HG03097 (cell line): ENCODE measurements around the gene CDC42EP5.
A peak's percentile ranks its signal among the peaks of the same experiment; 100 is the strongest.

ENCODE experiments used
- ATAC-seq: cut with Tn5 transposase; IDR thresholded peaks from one replicate; pipeline ENCODE4 v1.9.1; 2021; ENCODE audit not compliant: unreplicated experiment, low FRiP score

CDC42EP5 gene

DNA sequence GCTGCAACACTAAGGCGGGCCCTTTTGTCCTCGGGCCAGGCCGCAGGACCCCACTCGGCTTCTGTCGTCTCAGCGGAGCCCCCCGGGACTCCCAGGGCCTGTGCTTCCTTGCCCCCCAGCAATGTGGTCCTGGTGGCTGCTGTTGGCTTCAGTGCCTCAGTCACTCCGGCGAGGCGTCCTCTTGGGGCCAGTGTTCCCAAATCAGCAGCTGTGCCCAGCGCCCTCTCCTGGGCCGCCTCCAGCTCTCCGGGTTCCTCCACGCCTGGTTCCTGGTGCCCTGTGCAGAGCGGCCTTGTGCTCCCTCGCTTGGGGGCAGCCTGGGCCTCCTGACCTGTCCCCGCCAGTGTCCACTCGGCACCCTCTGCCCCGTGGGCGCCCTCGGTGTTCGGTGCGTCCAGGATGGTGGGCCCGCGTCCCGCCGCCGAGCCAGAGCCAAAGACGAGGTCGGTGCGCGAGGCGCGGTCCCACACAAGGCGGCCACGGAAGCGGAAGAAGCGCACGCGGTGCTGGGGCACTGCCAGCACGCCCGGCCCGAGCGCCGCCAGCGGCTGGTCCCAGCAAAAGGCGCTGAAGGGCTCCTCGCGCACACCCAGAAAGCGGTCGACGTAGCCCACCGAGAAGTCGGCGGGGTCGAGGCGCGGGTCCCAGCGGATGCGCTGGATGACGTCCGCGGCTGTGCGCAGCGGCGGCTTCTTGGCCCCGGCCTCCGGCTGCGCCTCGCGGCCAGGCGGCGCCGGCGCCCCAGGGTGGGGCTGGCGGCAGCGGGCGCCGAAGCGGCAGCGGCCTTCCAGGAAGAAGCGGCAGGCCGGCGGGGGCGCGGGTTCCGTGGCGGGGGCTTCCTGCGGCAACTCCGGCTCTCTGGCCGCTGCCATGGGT is 10.2 kb downstream of the CDC42EP5 start:
- peak; percentile 15 for ATAC-seq

DNA sequence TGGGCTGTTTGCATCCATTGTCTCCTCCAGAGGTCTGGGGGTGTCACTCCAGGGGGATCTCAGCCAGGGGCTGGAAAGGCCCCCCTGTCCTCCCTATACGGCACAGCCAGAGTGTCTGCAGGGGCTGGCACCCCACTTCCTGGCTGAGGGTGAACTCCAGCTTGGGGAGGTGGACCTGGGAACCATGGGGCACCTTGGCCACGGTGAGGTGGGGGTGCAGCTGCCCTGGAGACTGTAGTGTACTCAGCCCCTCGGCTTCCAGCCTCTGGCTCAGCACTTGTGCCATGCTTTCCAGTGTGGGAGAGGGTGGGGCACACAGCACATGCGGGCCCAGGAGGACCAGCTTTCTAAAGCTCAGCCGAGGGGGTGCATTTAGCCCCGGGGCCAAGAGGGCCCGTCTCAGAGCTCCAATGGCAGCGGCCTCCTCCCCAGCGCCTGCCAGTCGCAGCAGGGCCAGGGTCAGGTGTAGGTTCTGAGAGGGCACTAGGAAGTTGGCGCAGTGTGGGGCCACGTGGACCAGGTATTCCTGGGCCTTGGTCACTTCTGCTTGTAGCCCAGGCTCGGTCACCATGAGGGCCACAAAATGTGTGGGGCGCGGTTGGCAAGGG is 10.9 kb downstream of the CDC42EP5 start:
- ATAC-seq, result no peak

DNA sequence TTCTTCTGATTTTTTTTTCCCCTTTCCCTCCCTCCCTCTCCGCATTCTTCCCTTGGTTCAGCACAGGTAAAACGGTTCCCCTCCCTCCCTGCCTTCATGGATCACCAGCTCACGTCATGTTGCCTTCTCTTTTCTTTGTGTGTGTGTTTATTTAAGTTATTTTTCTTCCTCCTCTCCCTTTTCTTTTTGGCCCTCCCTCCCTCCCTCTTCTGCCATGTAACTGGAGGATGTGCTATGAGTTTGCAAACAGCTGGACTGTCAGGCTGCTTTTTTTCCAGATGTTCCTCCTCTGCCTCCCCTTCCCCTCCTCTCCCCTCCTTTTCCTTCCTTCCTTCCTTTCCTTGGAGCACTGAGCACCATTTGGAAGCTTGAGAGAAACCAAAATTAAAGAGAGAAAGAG is 11.5 kb downstream of the CDC42EP5 start:
- ATAC-seq, result no peak

DNA sequence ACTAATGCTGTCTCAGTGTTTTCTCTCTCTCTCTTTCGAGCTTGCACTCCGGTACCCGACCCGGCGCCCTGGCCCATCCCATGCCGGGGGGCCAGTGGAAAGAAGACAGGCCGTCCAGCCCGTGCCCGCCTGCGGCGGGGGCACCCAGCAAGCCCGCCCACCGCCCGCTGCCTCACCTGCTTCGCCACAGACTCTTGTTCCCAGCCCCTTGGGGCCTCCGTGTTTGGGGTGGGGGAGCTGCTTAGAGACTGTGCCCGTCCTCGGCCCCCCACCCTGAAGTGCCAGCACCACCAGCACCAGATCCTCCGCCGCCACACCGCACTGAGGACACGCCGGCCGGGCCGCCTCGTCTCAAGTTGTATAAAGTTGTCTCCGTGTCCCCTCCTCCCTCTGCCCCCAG is 11.9 kb downstream of the CDC42EP5 start:
- no peak for ATAC-seq

DNA sequence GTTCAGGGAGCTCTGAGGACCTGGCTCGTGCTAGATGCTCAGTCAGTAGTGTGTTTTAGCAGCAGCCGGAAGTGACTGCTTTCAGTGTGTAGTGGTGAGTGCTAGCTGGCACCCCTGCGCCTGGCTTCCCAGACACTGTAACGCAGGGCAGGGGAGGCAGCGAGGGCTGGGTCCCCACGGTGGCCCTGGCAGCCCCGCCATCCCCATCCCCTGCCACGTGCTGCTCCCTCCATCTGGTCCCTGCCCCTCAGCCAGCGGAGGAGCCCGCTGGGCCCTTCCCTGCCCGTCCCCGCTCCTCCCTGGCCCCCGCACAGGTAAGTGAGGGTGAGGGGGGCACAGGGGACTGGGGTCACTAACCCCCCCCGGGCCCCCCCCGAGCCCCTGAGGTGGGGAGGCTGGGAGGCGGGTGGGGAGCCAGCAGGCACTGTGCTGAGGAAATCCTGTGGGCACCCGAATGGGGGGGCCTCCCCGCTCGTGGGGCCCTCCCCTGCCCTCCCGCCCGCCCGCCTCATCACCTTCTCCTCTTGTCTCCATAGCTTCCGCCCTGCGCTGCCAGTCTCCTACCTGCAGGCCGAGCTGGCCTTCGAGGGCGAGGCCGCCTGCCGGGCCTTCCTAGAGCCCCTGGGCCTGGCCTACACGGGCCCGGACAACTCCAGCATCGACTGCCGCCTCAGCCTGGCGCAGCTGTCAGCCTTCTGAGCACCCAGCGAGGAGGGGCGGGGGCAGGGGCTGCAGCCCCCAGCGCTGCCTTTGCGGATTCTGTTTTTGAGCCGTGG is 12.7 kb downstream of the CDC42EP5 start:
- ATAC-seq, result no peak

DNA sequence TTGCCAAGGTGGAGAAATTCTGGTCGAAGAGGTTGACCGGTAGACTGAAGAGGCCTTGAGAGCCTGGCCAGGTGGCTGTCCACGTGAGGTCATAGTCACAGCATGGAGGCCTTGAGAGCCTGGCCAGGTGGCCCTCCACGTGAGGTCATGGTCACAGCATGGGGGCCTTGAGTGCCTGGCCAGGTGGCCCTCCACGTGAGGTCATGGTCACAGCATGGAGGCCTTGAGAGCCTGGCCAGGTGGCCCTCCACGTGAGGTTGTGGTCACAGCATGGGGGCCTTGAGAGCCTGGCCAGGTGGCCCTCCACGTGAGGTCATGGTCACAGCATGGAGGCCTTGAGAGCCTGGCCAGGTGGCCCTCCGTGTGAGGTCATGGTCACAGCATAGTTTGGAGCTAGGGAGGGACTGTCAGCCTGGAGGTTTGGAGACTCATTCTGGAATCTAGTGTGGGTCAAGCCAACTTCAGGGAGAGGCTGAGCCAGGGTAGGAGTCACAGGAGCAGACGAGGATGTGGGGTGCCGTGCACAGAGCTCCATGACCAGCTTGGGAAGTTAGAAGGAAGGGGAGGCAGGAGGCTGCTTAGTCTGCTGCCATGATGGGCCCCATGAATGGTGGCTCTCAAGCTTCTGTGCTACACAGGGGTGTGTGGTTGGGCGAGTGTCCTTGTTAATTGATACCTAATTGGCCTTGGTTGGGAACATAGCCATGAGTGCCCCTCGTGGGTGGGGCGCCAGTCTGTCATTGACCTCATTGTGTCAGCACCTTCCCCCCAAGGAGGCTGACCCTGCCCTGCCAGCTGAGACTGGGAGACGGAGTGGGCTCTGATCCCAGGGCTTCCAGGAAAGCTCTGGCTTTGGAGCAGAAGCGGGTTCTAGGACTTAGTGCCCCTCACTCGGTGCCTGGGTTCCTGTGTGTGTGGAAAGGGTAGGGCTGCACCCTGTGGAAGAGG is 13.5 kb downstream of the CDC42EP5 start:
- ATAC-seq, result no peak

DNA sequence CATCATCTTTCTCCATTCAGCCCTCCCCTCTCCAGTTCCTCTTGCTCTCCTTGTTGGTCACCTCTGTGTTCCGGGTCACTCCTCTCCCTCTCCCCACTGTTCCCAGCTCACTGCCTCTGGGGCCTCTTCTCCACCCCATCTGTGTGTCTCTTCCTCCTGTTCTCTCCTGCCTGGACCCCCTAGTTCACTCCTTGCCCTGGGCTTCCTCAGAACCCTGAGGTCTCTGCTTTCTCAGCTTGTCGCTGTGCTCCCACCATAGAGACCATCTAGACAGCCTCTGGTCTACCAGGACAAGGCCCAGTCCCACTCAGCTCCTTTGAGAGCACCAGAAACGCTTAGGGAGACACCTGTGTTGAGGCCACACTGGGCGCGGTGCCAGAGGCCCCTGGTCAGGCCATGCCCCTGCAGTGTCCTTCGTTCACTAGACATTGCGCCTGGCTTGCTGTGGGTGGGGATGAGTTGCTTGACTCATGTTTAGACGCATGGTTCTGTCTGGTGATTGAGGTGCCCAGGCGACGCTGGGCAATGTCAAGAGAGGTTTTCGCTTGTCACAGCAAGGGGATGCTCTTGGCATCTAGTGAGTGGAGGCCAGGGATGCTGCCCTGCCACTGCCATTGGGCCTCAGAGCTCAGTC is 14.3 kb downstream of the CDC42EP5 start:
- ATAC-seq, result no peak

DNA sequence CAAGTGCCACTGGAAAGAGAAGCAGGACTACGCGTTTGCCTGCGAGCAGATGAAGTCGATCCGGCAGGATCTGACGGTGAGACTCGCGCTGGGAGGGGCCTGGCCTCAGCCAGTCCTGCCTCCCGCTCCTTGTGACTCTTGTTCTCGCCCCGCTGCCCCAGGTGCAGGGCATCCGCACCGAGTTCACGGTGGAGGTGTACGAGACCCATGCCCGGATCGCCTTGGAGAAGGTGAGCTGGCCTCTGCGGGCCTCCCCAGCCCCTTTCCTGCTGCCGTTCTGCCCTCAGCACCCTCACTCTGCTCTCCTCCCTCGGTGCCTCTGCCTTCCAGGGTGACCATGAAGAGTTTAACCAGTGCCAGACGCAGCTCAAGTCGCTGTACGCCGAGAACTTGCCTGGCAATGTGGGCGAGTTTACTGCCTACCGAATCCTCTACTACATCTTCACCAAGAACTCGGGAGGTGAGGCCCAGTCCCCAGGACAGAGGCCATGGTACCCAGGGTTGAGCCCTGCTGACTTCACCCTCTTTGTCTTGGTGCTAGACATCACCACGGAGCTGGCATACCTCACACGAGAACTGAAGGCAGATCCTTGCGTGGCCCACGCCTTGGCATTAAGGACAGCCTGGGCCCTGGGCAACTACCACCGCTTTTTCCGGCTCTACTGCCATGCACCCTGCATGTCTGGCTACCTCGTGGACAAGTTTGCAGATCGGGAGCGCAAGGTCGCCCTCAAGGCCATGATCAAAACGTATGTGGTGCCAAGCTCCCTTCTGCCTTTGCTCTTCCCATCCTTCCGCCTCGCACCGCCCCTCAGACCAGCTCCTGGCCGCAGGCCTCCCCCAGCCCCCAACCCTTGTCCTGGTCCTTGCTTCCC is 15.1 kb downstream of the CDC42EP5 start:
- no peak for ATAC-seq

DNA sequence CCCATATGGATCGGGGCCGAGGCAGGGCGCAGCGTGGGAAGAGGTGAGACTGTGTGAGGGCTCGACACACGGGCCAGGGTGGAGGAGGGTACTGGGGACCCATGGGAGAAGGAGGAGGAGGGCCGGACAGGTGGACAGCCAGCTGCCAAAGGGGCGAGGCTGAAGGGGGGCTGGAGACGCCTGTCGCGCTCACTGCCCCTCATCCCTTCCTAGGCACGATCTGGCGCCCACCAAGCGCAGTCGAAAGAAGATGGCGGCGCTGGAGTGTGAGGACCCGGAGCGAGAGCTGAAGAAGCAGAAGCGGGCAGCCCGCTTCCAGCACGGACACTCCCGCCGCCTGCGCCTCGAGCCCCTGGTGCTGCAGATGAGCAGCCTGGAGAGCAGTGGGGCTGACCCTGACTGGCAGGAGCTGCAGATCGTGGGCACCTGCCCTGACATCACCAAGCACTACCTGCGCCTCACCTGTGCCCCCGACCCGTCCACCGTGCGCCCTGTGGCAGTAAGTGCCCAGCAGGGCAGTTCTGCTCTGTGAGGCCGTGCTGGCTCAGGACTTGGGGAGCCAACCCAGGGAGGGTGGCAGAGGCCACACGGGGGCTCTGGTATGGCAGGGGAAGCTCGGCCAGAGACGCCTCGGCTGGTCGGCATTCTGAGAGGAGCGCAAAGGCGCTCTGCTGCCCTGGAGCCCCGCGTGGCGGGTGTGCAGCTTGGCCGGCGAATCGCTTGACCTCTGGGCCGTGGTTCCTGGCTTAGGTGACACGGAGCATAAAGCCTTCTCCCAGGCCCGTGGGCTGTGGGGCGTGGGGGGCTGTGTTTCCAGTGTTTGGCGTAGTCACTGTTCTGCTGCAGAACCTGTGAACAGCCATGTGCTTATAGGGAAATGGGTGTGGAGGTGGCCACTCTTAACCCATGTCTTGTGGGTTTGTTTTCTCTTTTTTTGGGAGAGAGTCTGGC is 16.4 kb downstream of the CDC42EP5 start:
- ATAC-seq, result no peak

DNA sequence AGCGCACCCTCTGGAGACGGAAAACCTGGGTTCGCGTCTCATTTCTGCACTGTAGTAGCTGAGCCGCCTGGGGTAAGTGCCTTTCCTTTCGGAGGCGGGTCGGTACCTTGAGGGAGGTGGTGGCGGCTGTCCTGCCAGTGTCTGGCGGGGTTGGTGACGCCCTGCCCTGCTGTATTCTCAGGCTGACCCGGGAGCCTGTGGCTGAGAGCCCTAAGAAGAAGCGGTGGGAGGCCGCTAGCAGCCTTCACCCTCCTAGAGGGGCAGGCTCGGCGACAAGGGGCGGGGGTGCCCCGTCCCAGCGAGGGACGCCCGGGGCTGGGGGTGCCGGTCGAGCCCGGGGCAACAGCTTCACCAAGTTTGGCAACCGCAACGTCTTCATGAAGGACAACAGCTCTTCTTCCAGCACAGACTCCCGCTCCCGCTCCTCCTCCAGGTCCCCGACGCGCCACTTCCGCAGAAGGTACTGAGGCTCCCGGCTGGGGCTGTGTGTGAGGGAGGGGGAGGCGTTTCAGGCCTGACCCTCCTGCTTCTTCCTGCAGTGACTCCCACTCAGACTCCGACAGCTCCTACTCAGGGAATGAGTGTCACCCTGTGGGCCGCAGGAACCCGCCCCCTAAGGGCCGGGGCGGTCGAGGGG is 17.2 kb downstream of the CDC42EP5 start:
- ATAC-seq, result no peak

DNA sequence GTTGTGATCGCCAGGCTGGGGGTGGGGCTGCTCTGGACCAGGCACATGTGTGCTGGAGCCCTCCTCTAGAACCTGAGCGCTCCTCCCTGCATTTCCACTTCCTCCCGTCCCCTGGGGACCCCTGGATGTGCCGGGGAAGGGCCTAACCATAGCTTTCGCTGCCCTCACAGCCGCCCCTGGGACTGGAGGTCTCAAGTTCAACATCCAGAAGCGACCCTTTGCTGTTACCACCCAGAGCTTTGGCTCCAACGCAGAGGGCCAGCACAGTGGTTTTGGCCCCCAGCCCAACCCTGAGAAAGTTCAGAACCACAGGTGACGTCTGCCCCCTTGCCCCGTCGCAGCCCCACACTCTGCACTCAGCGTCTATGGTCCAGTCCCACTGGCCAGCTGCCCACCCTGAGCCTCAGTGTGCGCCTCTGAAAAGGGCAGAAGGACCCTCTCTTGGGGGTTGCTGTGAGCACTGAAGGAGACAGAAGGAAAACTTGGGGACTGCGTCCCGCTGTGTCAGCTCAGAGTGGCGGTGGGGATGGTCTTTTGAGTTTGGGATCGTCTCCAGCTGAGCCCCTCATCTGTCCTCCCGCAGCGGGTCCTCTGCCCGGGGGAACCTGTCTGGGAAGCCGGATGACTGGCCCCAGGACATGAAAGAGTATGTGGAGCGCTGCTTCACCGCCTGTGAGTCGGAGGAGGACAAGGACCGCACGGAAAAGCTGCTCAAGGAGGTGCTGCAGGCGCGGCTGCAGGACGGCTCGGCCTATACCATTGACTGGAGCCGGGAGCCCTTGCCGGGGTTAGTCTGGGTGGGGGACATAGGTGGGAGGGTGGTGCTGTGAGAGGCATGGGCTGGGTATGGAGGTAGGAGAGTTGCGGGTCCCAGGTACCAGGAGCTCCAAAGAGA is 18.1 kb downstream of the CDC42EP5 start:
- no peak for ATAC-seq

DNA sequence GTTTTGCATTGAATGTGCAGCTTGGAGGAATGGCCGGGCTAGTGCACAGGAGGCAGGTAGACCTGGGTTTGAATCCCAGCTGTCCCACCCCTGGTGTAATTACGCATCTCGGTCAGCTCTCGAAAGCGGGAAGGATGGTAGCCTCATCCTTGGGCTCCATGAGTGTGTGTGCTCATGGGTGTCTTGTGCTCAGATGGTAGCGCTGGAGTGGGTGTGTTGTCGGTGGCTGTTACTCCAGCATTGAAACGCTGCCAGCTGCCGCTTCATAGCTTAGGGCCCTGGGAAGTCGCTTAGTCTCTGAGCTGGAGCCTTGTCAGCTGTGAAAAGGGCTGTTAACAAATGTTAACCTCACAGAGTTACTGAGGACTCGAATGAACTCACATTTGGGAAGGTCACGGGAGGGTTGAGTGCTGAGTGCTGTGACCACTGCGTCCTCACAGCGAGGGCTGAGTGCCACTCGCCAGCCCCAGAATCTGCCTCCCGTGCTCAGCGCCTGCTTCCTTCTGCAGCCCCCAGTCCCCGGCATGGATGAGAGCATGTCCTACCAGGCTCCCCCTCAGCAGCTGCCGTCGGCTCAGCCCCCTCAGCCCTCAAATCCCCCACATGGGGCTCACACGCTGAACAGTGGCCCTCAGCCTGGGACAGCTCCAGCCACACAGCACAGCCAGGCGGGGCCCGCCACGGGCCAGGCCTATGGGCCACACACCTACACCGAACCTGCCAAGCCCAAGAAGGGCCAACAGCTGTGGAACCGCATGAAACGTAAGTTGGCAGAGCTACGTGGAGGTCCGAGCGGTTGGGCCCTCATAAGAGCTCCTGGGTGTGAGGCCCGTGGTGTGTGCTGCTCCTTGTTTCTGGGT is 18.9 kb downstream of the CDC42EP5 start:
- ATAC-seq, result no peak

DNA sequence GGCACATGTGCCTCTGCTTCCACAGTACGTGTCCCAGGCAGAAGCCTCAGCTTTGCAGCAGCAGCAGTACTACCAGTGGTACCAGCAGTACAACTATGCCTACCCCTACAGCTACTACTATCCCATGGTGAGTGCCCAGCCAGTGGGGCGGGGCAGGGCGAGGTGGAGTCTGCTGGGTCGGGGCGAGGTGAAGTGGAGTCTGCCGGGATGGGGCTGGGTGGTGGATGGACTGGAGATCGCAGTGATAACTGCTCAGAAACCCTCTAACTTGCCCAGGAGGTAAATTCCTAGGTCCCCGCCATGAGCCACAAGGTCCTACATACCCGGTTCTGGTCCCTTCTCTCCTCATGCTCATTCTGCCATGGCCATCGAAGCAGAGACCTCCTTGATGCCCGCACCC is 20.5 kb downstream of the CDC42EP5 start:
- no peak for ATAC-seq

DNA sequence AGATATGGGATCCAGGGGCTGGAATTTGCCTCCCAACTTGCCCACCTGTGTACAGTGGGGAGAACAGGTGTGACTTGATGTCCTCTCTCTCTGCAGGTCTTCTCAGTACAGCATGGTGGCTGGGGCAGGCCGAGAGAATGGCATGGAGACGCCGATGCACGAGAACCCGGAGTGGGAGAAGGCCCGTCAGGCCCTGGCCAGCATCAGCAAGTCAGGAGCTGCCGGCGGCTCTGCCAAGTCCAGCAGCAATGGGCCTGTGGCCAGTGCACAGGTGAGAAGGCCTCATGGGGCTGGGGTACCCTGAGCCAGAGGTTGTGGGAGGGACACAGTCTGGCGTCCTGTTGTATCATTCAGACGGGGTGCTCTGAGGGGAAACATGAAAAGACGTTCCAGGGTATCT is 21.1 kb downstream of the CDC42EP5 start:
- ATAC-seq, result no peak

DNA sequence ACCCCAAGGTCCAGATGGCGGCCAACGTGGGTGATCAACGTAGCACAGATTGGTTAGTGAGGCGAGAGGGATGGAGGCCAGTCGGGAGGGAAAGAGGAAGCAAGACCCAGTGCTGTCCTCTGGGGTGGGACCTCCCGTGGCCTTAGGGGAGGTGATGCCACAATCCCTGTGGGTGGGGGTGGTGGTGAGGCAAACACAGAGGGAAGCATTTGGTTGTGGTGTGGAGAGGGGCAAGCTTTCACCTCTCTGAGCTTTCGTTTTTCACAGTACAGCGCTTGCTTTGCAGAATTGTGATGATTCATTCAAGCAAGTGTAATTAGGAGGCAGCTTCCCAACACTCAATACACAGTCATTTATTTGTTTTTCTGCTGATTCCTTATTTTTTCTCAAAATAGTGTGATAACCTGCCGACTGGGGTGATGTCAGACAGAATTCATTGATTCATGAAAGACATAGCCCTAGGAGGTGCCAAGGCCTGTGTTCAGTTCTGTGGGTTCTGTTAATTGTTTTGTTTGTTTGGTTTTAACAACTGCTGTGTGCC is 21.7 kb downstream of the CDC42EP5 start:
- ATAC-seq, result no peak
